Spleen (tissue), 11 donors: Measurements from ENCODE around the gene PPP1R15B. TPM values are rescaled to one million over a fixed set of nuclear protein-coding genes. Genes with fewer than 3 reads are reported as not detected.

Source experiments
- DNase-seq: peaks from one replicate; pipeline ENCODE4 v3.0.0-alpha.2; 2020
- H3K27ac ChIP-seq, 8 donors: fragments of 200-600 bp; sonication (generic) in 7 of 8; 1 replicate in 4 of 8; 2 replicates in 4 of 8; pipeline versions ENCODE4 v1.5.0 to v1.8.0; 2016 to 2021; ENCODE audit warnings: inconsistent platforms in 4 of 8, mild to moderate bottlenecking in 4 of 8, moderate library complexity in 1 of 8
- H3K27me3 ChIP-seq, 7 donors: fragments of 200-600 bp; sonication (generic) in 6 of 7; replicated peaks in 1 of 7; 1 replicate in 4 of 7; 2 replicates in 3 of 7; pipeline versions ENCODE4 v1.5.0 to v1.8.0; 2016 to 2021; ENCODE audit warnings: inconsistent platforms in 3 of 7, mild to moderate bottlenecking in 1 of 7
- H3K36me3 ChIP-seq, 6 donors: fragments of 200-600 bp; sonication (generic) in 5 of 6; 1 replicate in 4 of 6; 2 replicates in 2 of 6; pipeline versions ENCODE4 v1.5.0 to v1.8.0; 2016 to 2021; ENCODE audit warnings: inconsistent platforms in 2 of 6
- H3K4me1 ChIP-seq, 6 donors: fragments of 200-600 bp; sonication (generic) in 5 of 6; 1 replicate in 3 of 6; 2 replicates in 3 of 6; pipeline versions ENCODE4 v1.5.0 to v1.8.0; 2016 to 2021; ENCODE audit warnings: inconsistent platforms in 3 of 6
- H3K4me3 ChIP-seq, 8 donors: fragments of 200-600 bp; sonication (generic) in 7 of 8; 1 replicate in 4 of 8; 2 replicates in 4 of 8; pipeline versions ENCODE4 v1.5.0 to v1.8.0; 2016 to 2021; ENCODE audit warnings: inconsistent platforms in 4 of 8, mild to moderate bottlenecking in 4 of 8, moderate library complexity in 2 of 8
- H3K9me3 ChIP-seq, 8 donors: fragments of 200-600 bp; sonication (generic) in 7 of 8; 1 replicate in 4 of 8; 2 replicates in 4 of 8; pipeline versions ENCODE4 v1.5.0 to v1.8.0; 2016 to 2021; ENCODE audit warnings: inconsistent platforms in 4 of 8
- POLR2A ChIP-seq, 3 donors: fragments of 450-650 bp; IDR thresholded peaks; one replicate each; pipeline ENCODE4 v1.5.1; 2017; ENCODE audit warnings: antibody characterized with exemption in 3 of 3, mild to moderate bottlenecking in 1 of 3
- POLR2AphosphoS5 ChIP-seq, 3 donors: sonication (generic); formaldehyde crosslinking; IDR thresholded peaks; one replicate each; pipeline ENCODE4 v1.5.1; 2017; ENCODE audit warnings: antibody characterized with exemption in 3 of 3
- WGBS, 5 donors: extraction: QIAGEN DNeasy Blood & Tissue Kit in 3 of 5; methylation state at CpG; one replicate each; pipeline versions ENCODE4 v1.1.5 to v1.1.7; 2013 to 2018; 5-methylcytosine and 5-hydroxymethylcytosine counted together
- intact Hi-C: fragments of 100-400 bp; cut with DNase I; formaldehyde crosslinking; loops from one replicate; pipeline ENCODE4 v1.15.0; 2023; ENCODE audit warnings: low total_unique reads
- polyA plus RNA-seq, 3 donors: library from polyadenylated mRNA; stranded (reverse); fragments of 200-250 nt; gene quantifications; one replicate each; pipeline ENCODE4 v1.2.1, GENCODE V29; 2013
- total RNA-seq, 7 donors: library from RNA; depleted of rRNA in 3 of 7; stranded (reverse); fragments of >200 nt in 3 of 7; fragmentation: NEBNext Ultra II Directional in 4 of 7; extraction: Animal tissue kit (Norgen Biotek cat#: 25700) in 4 of 7; gene quantifications; one replicate each; pipeline versions ENCODE4 v1.1.0 to v1.2.1, GENCODE V29; 2016 to 2021
- TF ChIP-seq, protein P1 (sequence below), 11 experiments: fragments of 200-600 bp in 7 of 11; fragments of 450-650 bp in 4 of 11; sonication (generic) in 4 of 11; IDR thresholded peaks in 8 of 11; conservative IDR thresholded peaks in 3 of 11; 1 replicate in 7 of 11; 2 replicates in 4 of 11; pipeline versions ENCODE4 v1.4.0 to v1.8.0; 2016 to 2021; ENCODE audit warnings: antibody characterized with exemption in 11 of 11, inconsistent platforms in 4 of 11, mild to moderate bottlenecking in 1 of 11
- donor health status: healthy with polysubstance abuse.
- donor health status: DM: no; HTN: no; CAD: no; lungs with moderate emphysema.
- donor health status: DM: no; HTN: no; CAD: no.
- donor health status: Bipolar disorder and iron deficiency.
- donor health status: healthy.
- donor health status: DM: no; HTN: no; CAD: no.
- donor health status: DM: yes; HTN: yes; CAD: no.

PPP1R15B gene
- total and polyA plus RNA-seq, 10 donors, result 10.8 to 73.1 (median 57.8) TPM

DNA sequence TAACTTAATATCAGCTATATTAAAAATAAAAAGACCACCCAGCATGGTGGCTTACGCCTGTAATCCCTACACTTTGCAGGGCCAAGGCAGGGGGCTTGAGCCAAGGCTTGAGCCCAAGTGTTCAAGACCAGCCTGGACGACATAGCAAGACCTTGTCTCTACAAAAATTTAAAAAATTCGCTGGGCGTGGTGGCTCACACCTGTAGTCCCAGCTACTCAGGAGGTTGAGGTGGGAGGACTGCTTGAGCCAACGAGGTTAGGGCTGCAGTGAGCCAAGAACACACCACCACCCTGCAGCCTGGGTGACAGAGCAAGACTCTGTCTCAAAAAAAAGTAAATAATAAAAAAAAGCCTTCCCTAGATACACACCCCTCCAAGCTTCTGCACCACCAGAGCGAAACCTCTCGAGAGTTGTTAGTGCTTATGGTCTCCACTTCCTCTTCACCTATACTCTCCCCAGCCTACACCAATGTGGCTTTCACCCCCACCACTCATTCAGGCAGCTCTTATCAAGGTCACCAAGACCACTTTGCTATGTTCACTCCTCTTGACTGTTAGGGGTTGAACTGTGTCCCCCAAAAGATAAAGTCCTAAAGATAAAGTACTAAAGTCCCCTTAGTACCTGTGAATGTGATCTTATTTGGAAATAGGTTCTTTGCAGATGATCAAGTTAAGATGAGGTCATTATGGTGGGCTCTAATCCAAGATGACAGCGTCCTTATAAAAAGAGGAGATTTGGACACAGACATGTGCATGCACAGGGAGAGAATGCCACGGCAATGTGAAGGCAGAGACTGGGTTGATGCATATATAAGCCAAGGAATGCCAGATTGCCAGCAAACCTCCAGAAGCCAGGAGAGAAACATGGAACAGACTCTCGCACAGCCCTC is 6.8 kb upstream of the PPP1R15B start:
- no peak overlapping the region for H3K4me3 ChIP-seq
- TF ChIP-seq POLR2A (IDR thresholded peaks at IDR 0.05) (no peak), POLR2AphosphoS5 (IDR thresholded peaks at IDR 0.05) (no peak)
- TF ChIP-seq, protein P1, sequence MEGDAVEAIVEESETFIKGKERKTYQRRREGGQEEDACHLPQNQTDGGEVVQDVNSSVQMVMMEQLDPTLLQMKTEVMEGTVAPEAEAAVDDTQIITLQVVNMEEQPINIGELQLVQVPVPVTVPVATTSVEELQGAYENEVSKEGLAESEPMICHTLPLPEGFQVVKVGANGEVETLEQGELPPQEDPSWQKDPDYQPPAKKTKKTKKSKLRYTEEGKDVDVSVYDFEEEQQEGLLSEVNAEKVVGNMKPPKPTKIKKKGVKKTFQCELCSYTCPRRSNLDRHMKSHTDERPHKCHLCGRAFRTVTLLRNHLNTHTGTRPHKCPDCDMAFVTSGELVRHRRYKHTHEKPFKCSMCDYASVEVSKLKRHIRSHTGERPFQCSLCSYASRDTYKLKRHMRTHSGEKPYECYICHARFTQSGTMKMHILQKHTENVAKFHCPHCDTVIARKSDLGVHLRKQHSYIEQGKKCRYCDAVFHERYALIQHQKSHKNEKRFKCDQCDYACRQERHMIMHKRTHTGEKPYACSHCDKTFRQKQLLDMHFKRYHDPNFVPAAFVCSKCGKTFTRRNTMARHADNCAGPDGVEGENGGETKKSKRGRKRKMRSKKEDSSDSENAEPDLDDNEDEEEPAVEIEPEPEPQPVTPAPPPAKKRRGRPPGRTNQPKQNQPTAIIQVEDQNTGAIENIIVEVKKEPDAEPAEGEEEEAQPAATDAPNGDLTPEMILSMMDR (IDR thresholded peaks at IDR 0.05 in 8 of 11, conservative IDR thresholded peaks at IDR 0.05 in 3 of 11), result no peak
- no peaks in the 10 kb centered on the region for H3K9me3 ChIP-seq
- WGBS, 5 donors, result 73 to 78% (median 76%) methylated on average over 10 of the region's 10 CpGs
- H3K4me1 ChIP-seq, result peaks cover 6 to 74% (median 26%) of the 10 kb centered on the region in 6 donors
- H3K27ac ChIP-seq, result peak overlapping the region; percentile 46 to 86 (median 79)
- no peak for DNase-seq
- H3K36me3 ChIP-seq, result peaks cover 0 to 25% (median 11%) of the 10 kb centered on the region in 6 donors
- H3K27me3 ChIP-seq, result no peaks in the 10 kb centered on the region
- intact Hi-C loops, result no loop called here

DNA sequence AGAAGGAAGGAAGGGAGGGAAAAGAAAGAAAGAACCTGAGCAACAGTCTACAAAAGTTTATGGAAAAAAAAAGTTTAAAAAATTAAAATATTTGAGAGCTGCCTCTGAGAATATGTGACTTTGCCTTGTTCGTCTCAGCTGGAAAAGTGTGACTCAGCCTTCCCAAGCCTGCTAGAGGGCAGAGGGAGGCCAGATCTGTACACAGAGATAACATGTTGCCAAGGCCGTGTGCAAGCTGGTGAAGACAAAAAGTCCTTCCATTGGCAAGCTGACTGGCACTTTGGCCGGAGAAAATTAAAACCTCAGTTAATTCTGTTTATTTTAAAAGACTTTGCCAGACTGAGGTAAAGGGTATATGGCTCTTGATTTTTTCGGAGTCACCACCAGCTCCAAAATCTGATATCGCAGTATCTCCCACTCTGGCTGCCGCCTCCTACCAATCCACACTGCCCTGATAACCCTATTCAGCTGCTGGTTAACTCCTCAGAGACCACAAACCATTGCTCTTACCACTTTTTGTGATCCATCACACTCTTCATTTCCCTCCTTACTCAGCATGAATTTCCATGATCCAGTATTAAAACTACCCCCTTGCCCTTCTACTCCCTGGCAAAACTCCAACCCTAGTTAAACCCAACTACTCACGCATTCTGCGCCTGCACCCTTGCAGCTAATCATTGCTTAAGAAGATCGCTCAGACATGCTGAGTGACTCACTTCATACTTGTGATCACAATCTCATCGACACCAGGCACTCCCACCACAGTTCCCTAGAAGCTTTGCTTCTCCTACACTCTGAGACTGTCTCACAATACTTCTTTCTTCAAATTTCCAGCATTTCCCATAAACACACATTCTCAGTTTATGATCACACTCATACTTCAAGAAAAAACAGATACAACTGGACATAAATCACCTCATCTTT is 5.7 kb upstream of the PPP1R15B start:
- no peaks in the 10 kb centered on the region for H3K9me3 ChIP-seq
- H3K27ac ChIP-seq, result peak overlapping the region; percentile 56 to 86 (median 79)
- H3K4me3 ChIP-seq, result peak overlapping the region in 1 of 8 donors; percentile 17
- 36 to 53% (median 42%) methylated on average over 10 of the region's 10 CpGs for WGBS, 5 donors
- intact Hi-C loops, result no loop called here
- no peak for DNase-seq
- H3K36me3 ChIP-seq, result peaks cover 0 to 15% (median 5%) of the 10 kb centered on the region in 6 donors
- H3K27me3 ChIP-seq, result no peaks in the 10 kb centered on the region
- TF ChIP-seq, protein P1 (IDR thresholded peaks at IDR 0.05 in 8 of 11, conservative IDR thresholded peaks at IDR 0.05 in 3 of 11), result no peak
- peak in 1 of 3 donors; percentile 85 for TF ChIP-seq POLR2AphosphoS5 (IDR thresholded peaks at IDR 0.05)
- TF ChIP-seq POLR2A (IDR thresholded peaks at IDR 0.05), result no peak
- peaks cover 15 to 85% (median 36%) of the 10 kb centered on the region in 6 donors for H3K4me1 ChIP-seq

DNA sequence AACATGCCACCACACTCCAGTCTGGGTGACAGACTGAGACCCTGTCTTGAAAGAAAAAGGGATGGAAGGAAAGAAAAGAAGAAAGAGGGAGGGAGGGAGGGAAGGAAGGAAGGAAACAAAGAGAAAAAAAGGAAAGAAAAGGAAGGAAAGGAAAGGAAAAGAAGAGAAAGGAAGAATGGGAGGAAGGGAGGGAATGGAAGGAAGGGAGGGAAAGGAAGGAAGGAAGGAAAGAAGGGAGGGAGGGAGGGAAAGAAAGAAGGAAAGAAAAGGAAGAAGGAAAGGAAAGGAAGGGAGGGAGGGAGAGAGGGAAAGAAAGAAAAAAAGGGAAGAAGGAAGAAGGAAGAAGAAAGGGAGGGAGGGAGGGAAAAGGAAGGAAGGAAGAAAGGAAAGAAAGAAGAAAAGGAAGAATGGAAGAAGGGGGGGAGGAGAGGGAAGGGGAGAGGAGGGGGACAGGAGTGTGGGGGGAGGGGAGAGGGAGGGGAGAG is 5.0 kb upstream of the PPP1R15B start:
- peaks cover 18 to 89% (median 39%) of the 10 kb centered on the region in 6 donors for H3K4me1 ChIP-seq
- H3K9me3 ChIP-seq, result no peaks in the 10 kb centered on the region
- no peak for DNase-seq
- no peak for TF ChIP-seq POLR2AphosphoS5 (IDR thresholded peaks at IDR 0.05)
- TF ChIP-seq, protein P1 (IDR thresholded peaks at IDR 0.05 in 8 of 11, conservative IDR thresholded peaks at IDR 0.05 in 3 of 11), result no peak
- TF ChIP-seq POLR2A (IDR thresholded peaks at IDR 0.05), result no peak
- no peaks in the 10 kb centered on the region for H3K27me3 ChIP-seq
- intact Hi-C loops, result no loop called here
- H3K27ac ChIP-seq, result peak overlapping the region; percentile 56 to 86 (median 79)
- H3K36me3 ChIP-seq, result peaks cover 0 to 8% (median 3%) of the 10 kb centered on the region in 6 donors
- no peak overlapping the region for H3K4me3 ChIP-seq
